Stimulated activated naive CD8-positive, alpha-beta T cell treated with anti-CD3 and anti-CD28 coated beads, Interleukin-15, Interleukin-2, amounts not matched to agents 100 U/mL and 50 U/mL, for 24 hours (primary cell): ENCODE measurements around the gene MYO1F.
A peak's percentile ranks its signal among the peaks of the same experiment; 100 is the strongest.
"Not testable (repeated sequence)": the region's sequence is repeated elsewhere in the genome, so short reads cannot be mapped to it uniquely, and the experiment has no call there.

Experiments used
- ATAC-seq: fragments of 150-1000 bp; cut with Tn5 transposase; one replicate; pipeline ENCODE4 v1.10.0; 2021
- DNase-seq: peaks from one replicate; pipeline ENCODE4 v3.0.0; 2021

MYO1F gene

GRCh38 chr19:8577247-8577646 is at the start of gene MYO1F:
Gene MYO1F, minus strand, starts transcription at chr19:8577442. Its CDS starts 133 bp downstream, at chr19:8577309.
- ATAC-seq (no peak), DNase-seq (peak; percentile 41)

GRCh38 chr19:8626842-8627241 is 49.6 kb upstream of the MYO1F start:
- DNase-seq (no peak), ATAC-seq (no peak)

GRCh38 chr19:8622886-8623285 is 45.6 kb upstream of the MYO1F start:
- not testable (repeated sequence) for ATAC-seq, DNase-seq

- DNase-seq (no peak), ATAC-seq (no peak)
Observed at GRCh38 chr19:8618751-8619150, 41.5 kb upstream of the MYO1F start.

GRCh38 chr19:8617984-8618383 is 40.7 kb upstream of the MYO1F start:
- DNase-seq, result no peak
- no peak for ATAC-seq

- not testable (repeated sequence) for ATAC-seq, DNase-seq
Observed at GRCh38 chr19:8617325-8617724, 40.1 kb upstream of the MYO1F start.

- ATAC-seq (no peak), DNase-seq (no peak)
Observed at GRCh38 chr19:8616861-8617260, 39.6 kb upstream of the MYO1F start.

GRCh38 chr19:8615813-8616596 is 38.8 kb upstream of the MYO1F start:
- no peak for ATAC-seq
- peak; percentile 77 for DNase-seq

- ATAC-seq (no peak), DNase-seq (no peak)
Observed at GRCh38 chr19:8615024-8615423, 37.8 kb upstream of the MYO1F start.

- DNase-seq (no peak), ATAC-seq (no peak)
Observed at GRCh38 chr19:8614455-8614854, 37.2 kb upstream of the MYO1F start.

- ATAC-seq (no peak), DNase-seq (no peak)
Observed at GRCh38 chr19:8612807-8613171, 35.5 kb upstream of the MYO1F start.

GRCh38 chr19:8611877-8612806 is 34.9 kb upstream of the MYO1F start:
- ATAC-seq (no peak), DNase-seq (no peak)

GRCh38 chr19:8611391-8611876 is 34.2 kb upstream of the MYO1F start:
- ATAC-seq (no peak), DNase-seq (peak; percentile 28)

GRCh38 chr19:8610936-8611300 is 33.7 kb upstream of the MYO1F start:
- DNase-seq, result no peak
- no peak for ATAC-seq

GRCh38 chr19:8610041-8610935 is 33.0 kb upstream of the MYO1F start, which contains the start of gene ADAMTS10:
Gene ADAMTS10, minus strand, starts transcription at chr19:8610715. Its CDS starts 5,005 bp downstream, at chr19:8605710.
- DNase-seq (peak; percentile 40), ATAC-seq (peak; percentile 26)

- DNase-seq (peak; percentile 51), ATAC-seq (peak; percentile 31)
Observed at GRCh38 chr19:8609279-8610040, 32.2 kb upstream of the MYO1F start.

- no peak for DNase-seq
- no peak for ATAC-seq
Observed at GRCh38 chr19:8608941-8609278, 31.7 kb upstream of the MYO1F start.

- DNase-seq (no peak), ATAC-seq (no peak)
Observed at GRCh38 chr19:8607386-8607785, 30.1 kb upstream of the MYO1F start.

GRCh38 chr19:8605514-8605913 is 28.3 kb upstream of the MYO1F start:
- DNase-seq (no peak), ATAC-seq (no peak)

GRCh38 chr19:8601796-8602195 is 24.6 kb upstream of the MYO1F start:
- DNase-seq, result no peak
- ATAC-seq, result no peak

- DNase-seq, result no peak
- ATAC-seq, result no peak
Observed at GRCh38 chr19:8600816-8601215, 23.6 kb upstream of the MYO1F start.
